ENCODE results near the gene NOP14.

- TF ChIP-seq RCOR1 (IDR thresholded peaks at IDR 0.05; ENCODE audit: low read length) (no peak), MAX (IDR thresholded peaks at IDR 0.05; ENCODE audit: low read depth) (no peak), FOXJ3 (CRISPR knock-in tag; IDR thresholded peaks at IDR 0.05) (no peak)
Measured at GRCh38 chr4:2907706-2908293, 55.4 kb downstream of the NOP14 start.

Data from SK-N-SH (cell line).